Mesenchymal stem cell (in vitro differentiated cells and primary cell): Measurements from ENCODE around the gene PARD3.
A peak's percentile ranks its signal among the peaks of the same experiment; 100 is the strongest.

ENCODE experiments used
- DNase-seq: peaks from one replicate; pipeline ENCODE4 v3.0.0-alpha.2; 2013
- H2AFZ ChIP-seq: one replicate; pipeline ENCODE4 v1.6.1; 2013; ENCODE audit warnings: low read depth, mild to moderate bottlenecking, control low read depth, inconsistent platforms, low read length, moderate library complexity
- H2AK5ac ChIP-seq: 2 replicates; pipeline ENCODE4 v1.6.1; 2013; ENCODE audit warnings: low read length, moderate library complexity, mild to moderate bottlenecking, inconsistent platforms; ENCODE audit not compliant: severe bottlenecking
- H2BK120ac ChIP-seq: one replicate; pipeline ENCODE4 v1.6.1; 2013; ENCODE audit warnings: low read depth, mild to moderate bottlenecking, inconsistent platforms, low read length, moderate library complexity
- H2BK12ac ChIP-seq, 2 experiments: one replicate each; pipeline ENCODE4 v1.6.1; 2013; ENCODE audit warnings: inconsistent platforms in 2 of 2, low read length in 2 of 2, mild to moderate bottlenecking in 2 of 2, moderate library complexity in 2 of 2, control low read depth in 1 of 2
- H2BK15ac ChIP-seq: one replicate; pipeline ENCODE4 v1.6.1; 2013; ENCODE audit warnings: mild to moderate bottlenecking, low read depth, inconsistent platforms; ENCODE audit not compliant: poor library complexity, severe bottlenecking
- H2BK5ac ChIP-seq: 2 replicates; pipeline ENCODE4 v1.6.1; 2013; ENCODE audit warnings: low read depth, mild to moderate bottlenecking, low read length, control low read depth, inconsistent platforms; ENCODE audit not compliant: poor library complexity, severe bottlenecking
- H3K14ac ChIP-seq, 2 experiments: one replicate each; pipeline ENCODE4 v1.6.1; 2013; ENCODE audit warnings: inconsistent platforms in 2 of 2, low read length in 2 of 2, control low read depth in 1 of 2, mild to moderate bottlenecking in 1 of 2, moderate library complexity in 1 of 2
- H3K18ac ChIP-seq, 2 experiments: one replicate each; pipeline ENCODE4 v1.6.1; 2013; ENCODE audit warnings: inconsistent platforms in 2 of 2, low read length in 2 of 2, control low read depth in 1 of 2, low read depth in 1 of 2, mild to moderate bottlenecking in 1 of 2
- H3K23ac ChIP-seq, 2 experiments: one replicate each; pipeline ENCODE4 v1.6.1; 2013; ENCODE audit warnings: inconsistent platforms in 2 of 2, low read length in 2 of 2, mild to moderate bottlenecking in 2 of 2, moderate library complexity in 2 of 2, control low read depth in 1 of 2
- H3K27ac ChIP-seq: 2 replicates; pipeline ENCODE4 v1.5.1; 2013; ENCODE audit warnings: mild to moderate bottlenecking, moderate library complexity, low read length, control low read depth, inconsistent platforms; ENCODE audit not compliant: poor library complexity, severe bottlenecking
- H3K27me3 ChIP-seq, 2 experiments: 2 replicates each; pipeline versions ENCODE4 v1.6.1 to v1.7.0; 2013; ENCODE audit warnings: low read length in 2 of 2, mild to moderate bottlenecking in 2 of 2, moderate library complexity in 2 of 2, control low read depth in 1 of 2, inconsistent platforms in 1 of 2; ENCODE audit not compliant: control insufficient read depth in 1 of 2, insufficient read depth in 1 of 2
- H3K36me3 ChIP-seq, 2 experiments: 2 replicates each; pipeline versions ENCODE4 v1.6.1 to v1.7.0; 2013; ENCODE audit warnings: low read length in 2 of 2, control low read depth in 1 of 2, inconsistent platforms in 1 of 2, low read depth in 1 of 2, mild to moderate bottlenecking in 1 of 2; ENCODE audit not compliant: insufficient read depth in 2 of 2, control insufficient read depth in 1 of 2
- H3K4ac ChIP-seq, 2 experiments: one replicate each; pipeline ENCODE4 v1.6.1; 2013; ENCODE audit warnings: inconsistent platforms in 2 of 2, low read length in 2 of 2, mild to moderate bottlenecking in 2 of 2, moderate library complexity in 2 of 2, control low read depth in 1 of 2, low read depth in 1 of 2
- H3K4me1 ChIP-seq: 2 replicates; pipeline ENCODE4 v1.6.1; 2013; ENCODE audit warnings: low read depth, low read length, control low read depth; ENCODE audit not compliant: control insufficient read depth, insufficient read depth
- H3K4me2 ChIP-seq: 2 replicates; pipeline ENCODE4 v1.6.1; 2013; ENCODE audit warnings: low read length, mild to moderate bottlenecking, inconsistent platforms; ENCODE audit not compliant: poor library complexity, severe bottlenecking
- H3K4me3 ChIP-seq, 2 experiments: 2 replicates each; pipeline versions ENCODE4 v1.5.1 to v1.7.0; 2013; ENCODE audit warnings: low read length in 2 of 2, mild to moderate bottlenecking in 2 of 2, control low read depth in 1 of 2, low read depth in 1 of 2; ENCODE audit not compliant: insufficient read depth in 1 of 2
- H3K79me1 ChIP-seq: replicated peaks from 2 replicates; pipeline ENCODE4 v1.6.1; 2013; ENCODE audit warnings: mild to moderate bottlenecking, control low read depth, low read length, inconsistent platforms; ENCODE audit not compliant: poor library complexity, severe bottlenecking
- H3K9ac ChIP-seq: 2 replicates; pipeline ENCODE4 v1.7.0; 2013; ENCODE audit warnings: mild to moderate bottlenecking, low read length, moderate library complexity
- H3K9me3 ChIP-seq: 2 replicates; pipeline ENCODE4 v1.7.0; 2013; ENCODE audit warnings: mild to moderate bottlenecking, low read length; ENCODE audit not compliant: control insufficient read depth
- H4K8ac ChIP-seq: one replicate; pipeline ENCODE4 v1.6.1; 2013; ENCODE audit warnings: inconsistent platforms, mild to moderate bottlenecking, low read length, moderate library complexity
- H4K91ac ChIP-seq: one replicate; pipeline ENCODE4 v1.6.1; 2013; ENCODE audit warnings: mild to moderate bottlenecking, low read length, inconsistent platforms
- WGBS: methylation state at CpG from one replicate; pipeline ENCODE4 v1.1.7; 2013; ENCODE audit warnings: mixed read lengths; 5-methylcytosine and 5-hydroxymethylcytosine counted together

Gene PARD3

GRCh38 chr10:34526186-34526585 is 288.9 kb downstream of the PARD3 start:
- H3K14ac ChIP-seq, result peak overlapping the region in 1 of 2 experiments; percentile 53
- H3K27ac ChIP-seq, result peak overlapping the region; percentile 93
- H2BK5ac ChIP-seq, result peak overlapping the region; percentile 66
- H3K18ac ChIP-seq, result peak overlapping the region; percentile 74 to 81
- H2BK12ac ChIP-seq, result peak overlapping the region; percentile 44 to 85
- H3K9ac ChIP-seq, result peak overlapping the region; percentile 78
- no peaks in the 10 kb centered on the region for H3K36me3 ChIP-seq
- peak overlapping the region; percentile 66 for H2BK15ac ChIP-seq
- peak overlapping the region; percentile 65 for H2AK5ac ChIP-seq
- peak overlapping the region in 1 of 2 experiments; percentile 50 for H3K4me3 ChIP-seq
- H3K4me2 ChIP-seq, result no peak overlapping the region
- H3K9me3 ChIP-seq, result peaks cover 10% of the 10 kb centered on the region
- peaks cover 7% of the 10 kb centered on the region for H3K4me1 ChIP-seq
- 54% methylated on average over 3 of the region's 3 CpGs for WGBS
- peak overlapping the region in 1 of 2 experiments; percentile 27 for H3K23ac ChIP-seq
- peak overlapping the region; percentile 55 for H4K91ac ChIP-seq
- H2BK120ac ChIP-seq, result no peak overlapping the region
- H2AFZ ChIP-seq, result peak overlapping the region; percentile 29
- no peaks in the 10 kb centered on the region for H3K27me3 ChIP-seq
- peak; percentile 68 for DNase-seq
- H3K79me1 ChIP-seq, result peaks cover 14% of the 10 kb centered on the region
- H4K8ac ChIP-seq, result peak overlapping the region; percentile 77
- peak overlapping the region; percentile 10 to 87 for H3K4ac ChIP-seq

GRCh38 chr10:34524369-34525091 is 290.6 kb downstream of the PARD3 start:
- Histone ChIP-seq H2AFZ (no peak overlapping the region), H3K14ac (no peak overlapping the region), H3K4me1 (peaks cover 7% of the 10 kb centered on the region), H4K91ac (no peak overlapping the region), H2BK120ac (no peak overlapping the region), H2BK15ac (no peak overlapping the region), H3K36me3 (no peaks in the 10 kb centered on the region), H2BK5ac (no peak overlapping the region), H3K79me1 (peaks cover 7% of the 10 kb centered on the region), H3K18ac (no peak overlapping the region), H3K4ac (no peak overlapping the region), H4K8ac (no peak overlapping the region), H3K4me3 (no peak overlapping the region), H3K27ac (no peak overlapping the region), H3K9ac (no peak overlapping the region), H3K4me2 (no peak overlapping the region), H2BK12ac (no peak overlapping the region), H2AK5ac (peak overlapping the region; percentile 41), H3K9me3 (no peaks in the 10 kb centered on the region), H3K27me3 (no peaks in the 10 kb centered on the region), H3K23ac (no peak overlapping the region)
- WGBS, result 82% methylated on average over 2 of the region's 4 CpGs
- no peak for DNase-seq

GRCh38 chr10:34523017-34523767 is 291.9 kb downstream of the PARD3 start:
- H3K4ac ChIP-seq, result no peak overlapping the region
- H3K4me3 ChIP-seq, result no peak overlapping the region
- no peak overlapping the region for H4K91ac ChIP-seq
- no peak overlapping the region for H3K27ac ChIP-seq
- no peak overlapping the region for H3K9ac ChIP-seq
- H2BK15ac ChIP-seq, result no peak overlapping the region
- H3K27me3 ChIP-seq, result no peaks in the 10 kb centered on the region
- no peak overlapping the region for H2BK5ac ChIP-seq
- H2BK120ac ChIP-seq, result no peak overlapping the region
- H3K18ac ChIP-seq, result no peak overlapping the region
- no peak overlapping the region for H4K8ac ChIP-seq
- DNase-seq, result no peak
- no peak overlapping the region for H2AFZ ChIP-seq
- H3K36me3 ChIP-seq, result no peaks in the 10 kb centered on the region
- H3K23ac ChIP-seq, result no peak overlapping the region
- 86% methylated on average over 3 of the region's 3 CpGs for WGBS
- no peaks in the 10 kb centered on the region for H3K9me3 ChIP-seq
- H3K4me2 ChIP-seq, result no peak overlapping the region
- no peak overlapping the region for H3K14ac ChIP-seq
- H3K4me1 ChIP-seq, result peaks cover 5% of the 10 kb centered on the region
- peaks cover 7% of the 10 kb centered on the region for H3K79me1 ChIP-seq
- H2AK5ac ChIP-seq, result no peak overlapping the region
- H2BK12ac ChIP-seq, result no peak overlapping the region

- Histone ChIP-seq H2BK5ac (no peak overlapping the region), H3K23ac (no peak overlapping the region), H3K27ac (no peak overlapping the region), H3K4me1 (peaks cover 5% of the 10 kb centered on the region), H3K4me2 (no peak overlapping the region), H2AFZ (no peak overlapping the region), H3K4me3 (no peak overlapping the region), H2BK120ac (no peak overlapping the region), H4K8ac (no peak overlapping the region), H3K14ac (no peak overlapping the region), H2BK15ac (no peak overlapping the region), H3K27me3 (no peaks in the 10 kb centered on the region), H3K18ac (no peak overlapping the region), H2AK5ac (no peak overlapping the region), H3K79me1 (peaks cover 8% of the 10 kb centered on the region), H3K9ac (no peak overlapping the region), H3K4ac (no peak overlapping the region), H3K9me3 (no peaks in the 10 kb centered on the region), H4K91ac (no peak overlapping the region), H2BK12ac (no peak overlapping the region), H3K36me3 (no peaks in the 10 kb centered on the region)
- peak; percentile 30 for DNase-seq
- 62% methylated on average over 4 of the region's 6 CpGs for WGBS
These were observed 292.6 kb downstream of the PARD3 start for GRCh38 chr10:34522546-34522945.
